ENCODE data around the gene ATPAF1.

DNA sequence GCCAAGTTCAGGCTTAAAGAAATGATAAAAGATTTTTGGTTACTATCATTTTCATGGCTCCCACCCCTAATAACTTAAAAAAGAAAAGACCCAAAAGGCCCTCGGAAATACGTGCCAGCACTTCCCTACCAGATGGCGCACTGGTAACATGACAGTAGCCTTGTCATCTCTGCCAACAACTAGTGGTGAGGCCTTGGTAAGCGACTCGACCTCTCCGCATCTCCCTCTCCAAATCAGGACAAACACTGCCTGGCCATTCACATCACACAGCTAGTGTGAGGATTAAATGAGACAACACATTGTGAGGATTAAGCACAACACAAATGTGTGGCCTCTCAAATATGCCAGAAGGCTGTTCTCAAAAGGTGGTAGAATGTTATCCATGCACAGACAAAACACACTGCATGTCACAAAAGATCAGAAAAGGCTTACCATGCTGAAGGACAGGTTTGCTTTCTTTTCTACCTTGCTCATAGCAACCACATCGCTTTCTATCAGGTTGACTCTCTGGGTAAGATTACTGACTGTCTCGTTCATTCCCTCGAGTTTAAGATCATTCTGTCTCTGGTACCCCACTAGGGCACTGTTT lies 19.9 kb upstream of the ATPAF1 start:
- TF ChIP-seq CTCF (IDR thresholded peaks at IDR 0.05) (no peak), POLR2AphosphoS5 (IDR thresholded peaks at IDR 0.05; ENCODE audit: low read depth, low read length) (no peak), TCF7L2 (IDR thresholded peaks at IDR 0.05; ENCODE audit: low read depth, low read length) (no peak), SIN3A (IDR thresholded peaks at IDR 0.05; ENCODE audit: borderline replicate concordance, insufficient read depth, low read depth, low read length) (no peak)
- TF ChIP-seq, protein P1, sequence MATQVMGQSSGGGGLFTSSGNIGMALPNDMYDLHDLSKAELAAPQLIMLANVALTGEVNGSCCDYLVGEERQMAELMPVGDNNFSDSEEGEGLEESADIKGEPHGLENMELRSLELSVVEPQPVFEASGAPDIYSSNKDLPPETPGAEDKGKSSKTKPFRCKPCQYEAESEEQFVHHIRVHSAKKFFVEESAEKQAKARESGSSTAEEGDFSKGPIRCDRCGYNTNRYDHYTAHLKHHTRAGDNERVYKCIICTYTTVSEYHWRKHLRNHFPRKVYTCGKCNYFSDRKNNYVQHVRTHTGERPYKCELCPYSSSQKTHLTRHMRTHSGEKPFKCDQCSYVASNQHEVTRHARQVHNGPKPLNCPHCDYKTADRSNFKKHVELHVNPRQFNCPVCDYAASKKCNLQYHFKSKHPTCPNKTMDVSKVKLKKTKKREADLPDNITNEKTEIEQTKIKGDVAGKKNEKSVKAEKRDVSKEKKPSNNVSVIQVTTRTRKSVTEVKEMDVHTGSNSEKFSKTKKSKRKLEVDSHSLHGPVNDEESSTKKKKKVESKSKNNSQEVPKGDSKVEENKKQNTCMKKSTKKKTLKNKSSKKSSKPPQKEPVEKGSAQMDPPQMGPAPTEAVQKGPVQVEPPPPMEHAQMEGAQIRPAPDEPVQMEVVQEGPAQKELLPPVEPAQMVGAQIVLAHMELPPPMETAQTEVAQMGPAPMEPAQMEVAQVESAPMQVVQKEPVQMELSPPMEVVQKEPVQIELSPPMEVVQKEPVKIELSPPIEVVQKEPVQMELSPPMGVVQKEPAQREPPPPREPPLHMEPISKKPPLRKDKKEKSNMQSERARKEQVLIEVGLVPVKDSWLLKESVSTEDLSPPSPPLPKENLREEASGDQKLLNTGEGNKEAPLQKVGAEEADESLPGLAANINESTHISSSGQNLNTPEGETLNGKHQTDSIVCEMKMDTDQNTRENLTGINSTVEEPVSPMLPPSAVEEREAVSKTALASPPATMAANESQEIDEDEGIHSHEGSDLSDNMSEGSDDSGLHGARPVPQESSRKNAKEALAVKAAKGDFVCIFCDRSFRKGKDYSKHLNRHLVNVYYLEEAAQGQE (IDR thresholded peaks at IDR 0.05; ENCODE audit: insufficient read depth in 1 of 2, low read depth in 2 of 2, low read length in 1 of 2): no peak

Measured in Panc1 (cell line).